HEK293T (cell line): Measurements from ENCODE around the gene CREB5.

Experiments used
- PKNOX1 ChIP-seq: fragments of 450-650 bp; IDR thresholded peaks from 2 replicates; pipeline ENCODE4 v1.6.1; 2016
- SUZ12 ChIP-seq: fragments of 450-650 bp; IDR thresholded peaks from 2 replicates; pipeline ENCODE4 v1.6.1; 2016; ENCODE audit warnings: mild to moderate bottlenecking

DNA sequence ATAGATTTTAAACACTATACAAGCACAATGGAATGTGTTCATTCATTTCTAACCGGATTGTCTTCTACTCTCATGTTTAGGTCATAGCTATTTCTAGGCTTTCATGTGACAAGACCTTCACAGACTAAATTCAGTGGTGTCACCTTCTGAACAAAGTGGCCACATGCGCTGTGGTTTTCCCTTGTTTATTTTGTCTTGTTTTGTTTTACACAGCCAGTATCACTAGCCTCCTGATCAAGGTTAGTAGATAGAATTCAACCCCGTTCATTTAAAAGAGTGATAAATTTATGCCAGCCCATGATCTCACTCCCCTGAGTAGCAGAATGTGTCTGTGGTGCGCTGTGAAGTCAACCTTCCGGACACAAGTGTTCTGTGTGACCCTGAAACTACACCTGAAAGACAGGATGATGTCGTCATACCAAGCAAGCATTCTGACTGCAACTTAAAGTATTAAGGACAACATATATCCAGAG is 209.1 kb downstream of the CREB5 start:
- no peak for TF ChIP-seq SUZ12
- no peak for TF ChIP-seq PKNOX1
